ENCODE results near the gene TSPAN32.
"Not testable (repeated sequence)": the region's sequence is repeated elsewhere in the genome, so short reads cannot be mapped to it uniquely, and the experiment has no call there.

TSPAN32 gene

GRCh38 chr11:2343502-2343901 lies 41.7 kb downstream of the TSPAN32 start:
- no peak for DNase-seq

GRCh38 chr11:2345050-2345449 lies 43.2 kb downstream of the TSPAN32 start:
- no peak for DNase-seq

GRCh38 chr11:2346014-2346413 lies 44.2 kb downstream of the TSPAN32 start:
- no peak for DNase-seq

- DNase-seq: no peak
These were observed 44.9 kb downstream of the TSPAN32 start for GRCh38 chr11:2346586-2347307.

- no peak for DNase-seq
These were observed 45.6 kb downstream of the TSPAN32 start for GRCh38 chr11:2347308-2347830.

GRCh38 chr11:2348986-2349385 lies 47.2 kb downstream of the TSPAN32 start:
- no peak for DNase-seq

- no peak for DNase-seq
These were observed 49.9 kb downstream of the TSPAN32 start for GRCh38 chr11:2351701-2352100.

GRCh38 chr11:2352420-2352819 lies 50.6 kb downstream of the TSPAN32 start:
- no peak for DNase-seq

GRCh38 chr11:2355000-2355644 lies 53.3 kb downstream of the TSPAN32 start:
- no peak for DNase-seq

- DNase-seq: no peak
These were observed 55.4 kb downstream of the TSPAN32 start for GRCh38 chr11:2357246-2357645.

GRCh38 chr11:2357651-2358050 lies 55.8 kb downstream of the TSPAN32 start:
- not testable (repeated sequence) for DNase-seq

GRCh38 chr11:2358754-2359442 lies 57.1 kb downstream of the TSPAN32 start:
- DNase-seq: no peak

GRCh38 chr11:2359557-2359956 lies 57.7 kb downstream of the TSPAN32 start:
- no peak for DNase-seq

GRCh38 chr11:2360081-2360642 lies 58.3 kb downstream of the TSPAN32 start:
- no peak for DNase-seq

GRCh38 chr11:2361565-2361964 lies 59.8 kb downstream of the TSPAN32 start:
- DNase-seq: no peak

GRCh38 chr11:2362414-2362813 lies 60.6 kb downstream of the TSPAN32 start:
- no peak for DNase-seq

- DNase-seq: no peak
These were observed 61.3 kb downstream of the TSPAN32 start for GRCh38 chr11:2363130-2363529.

GRCh38 chr11:2363577-2364370 lies 62.0 kb downstream of the TSPAN32 start:
- DNase-seq: no peak

GRCh38 chr11:2364386-2364785 lies 62.6 kb downstream of the TSPAN32 start:
- DNase-seq: not testable (repeated sequence)

- DNase-seq: no peak
These were observed 63.9 kb downstream of the TSPAN32 start for GRCh38 chr11:2365571-2366210.

GRCh38 chr11:2366276-2366675 lies 64.5 kb downstream of the TSPAN32 start:
- DNase-seq: no peak

GRCh38 chr11:2366733-2367132 lies 64.9 kb downstream of the TSPAN32 start:
- DNase-seq: no peak

All from effector CD8-positive, alpha-beta T cell (primary cell).